ENCODE data around the gene TFB2M.

TFB2M gene

GRCh38 chr1:246512635-246513034, 53.4 kb downstream of the TFB2M start:
- no peak for FAIRE-seq

- FAIRE-seq: no peak
Observed at GRCh38 chr1:246512230-246512629, 53.8 kb downstream of the TFB2M start.

GRCh38 chr1:246511203-246511602, 54.9 kb downstream of the TFB2M start:
- FAIRE-seq: no peak

DNA sequence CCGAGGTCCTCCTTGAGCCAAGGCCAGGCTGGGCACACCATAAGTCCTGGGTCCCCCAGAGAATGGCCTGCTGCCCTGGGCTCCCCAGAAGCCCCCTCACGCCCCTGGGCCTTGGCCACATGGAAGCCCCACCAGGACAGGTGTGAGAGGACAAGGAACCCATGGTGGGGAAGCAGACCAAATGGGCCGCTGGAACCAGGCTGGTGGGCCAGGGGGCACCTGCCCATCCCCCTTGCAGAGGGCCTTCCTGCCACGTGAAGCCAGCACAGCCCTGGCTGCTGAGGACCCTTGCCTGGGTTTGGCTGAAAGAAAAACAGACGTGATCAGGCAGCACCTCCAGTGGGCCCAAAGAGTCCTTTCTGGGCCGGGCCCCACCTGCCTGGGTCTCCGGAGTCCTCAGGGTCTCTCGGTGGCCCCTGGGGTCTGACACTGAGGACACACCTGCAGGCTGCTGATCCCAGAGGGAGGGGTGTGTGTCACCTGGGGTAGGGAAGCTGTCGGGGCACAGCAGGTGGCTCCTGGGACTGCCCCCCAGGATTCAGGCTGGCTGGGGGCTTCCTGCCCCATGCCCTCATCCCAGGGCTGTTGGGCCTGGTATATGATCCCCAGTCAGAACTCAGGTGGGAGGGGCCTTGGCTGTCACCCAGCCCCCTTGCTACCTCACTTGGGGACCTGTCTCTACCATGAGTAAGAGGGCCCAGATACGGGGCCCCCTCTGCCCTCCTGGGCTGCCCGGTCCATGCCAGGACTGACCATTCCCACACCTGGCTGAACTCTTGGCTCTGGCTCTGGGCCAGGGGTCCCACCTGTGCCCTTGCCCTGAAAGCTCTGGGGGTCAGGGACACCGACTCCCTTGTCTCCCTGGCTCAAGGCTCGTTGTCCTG, 55.7 kb downstream of the TFB2M start:
- FAIRE-seq: no peak

- no peak for FAIRE-seq
Observed at GRCh38 chr1:246508897-246509688, 57.0 kb downstream of the TFB2M start.

DNA sequence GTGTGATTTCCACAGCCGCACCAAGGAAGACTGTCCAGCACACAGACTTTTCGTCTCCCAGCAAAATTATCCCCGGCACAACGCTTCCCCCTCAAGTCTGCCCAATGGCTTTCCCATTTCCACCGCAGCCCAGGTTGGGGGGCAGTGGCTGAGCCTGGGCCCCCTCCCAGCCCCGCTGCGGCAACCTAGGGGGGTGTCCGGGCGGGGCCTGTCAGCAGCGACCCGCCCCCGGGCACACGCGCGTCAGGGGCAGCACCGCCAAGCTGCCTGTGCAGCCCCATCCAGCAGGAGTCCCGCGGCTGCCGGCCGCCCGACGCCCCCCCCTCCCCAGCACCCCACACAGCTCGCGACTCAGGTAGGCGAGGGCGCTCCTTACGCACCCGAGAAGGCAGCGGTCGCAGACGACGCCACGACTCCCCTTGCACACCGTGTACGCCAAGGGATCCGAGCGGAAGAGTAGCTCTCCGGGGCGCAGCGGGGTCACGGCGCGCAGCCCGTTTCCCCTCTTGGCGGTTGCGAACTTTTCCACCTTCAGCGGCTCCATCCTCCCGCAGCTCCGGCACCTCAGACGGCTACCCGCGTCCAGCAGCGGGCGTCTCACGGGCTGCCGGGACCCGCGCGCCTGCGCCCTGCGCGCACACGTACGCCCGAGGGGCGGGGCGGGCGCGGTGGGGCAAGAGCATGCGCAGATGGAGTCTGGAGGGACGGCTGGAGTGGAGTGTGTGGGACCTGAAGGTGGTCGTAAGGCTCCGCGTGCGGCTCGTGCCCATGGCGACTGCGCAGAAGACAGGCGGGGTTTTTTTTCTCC, 59.2 kb downstream of the TFB2M start, which contains the start of gene SMYD3:
TSS of gene SMYD3 (minus strand) at position 606 of the 808 bp plus-strand sequence.
- FAIRE-seq: no peak

DNA sequence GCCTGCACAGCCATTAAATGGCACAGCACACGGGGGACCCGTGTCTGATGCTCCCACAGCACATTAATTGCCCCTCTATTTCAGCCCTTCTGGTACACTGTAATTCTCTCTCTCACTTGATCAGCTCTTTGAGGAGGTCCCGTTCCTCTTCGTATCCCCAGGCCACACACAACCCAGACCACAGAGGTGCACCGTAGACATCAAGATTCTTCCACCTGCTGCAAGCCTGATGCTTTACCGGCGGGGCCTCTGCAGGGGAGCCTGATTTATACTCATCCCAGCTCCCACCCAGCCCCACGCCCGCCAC, 59.7 kb downstream of the TFB2M start:
- no peak for FAIRE-seq

DNA sequence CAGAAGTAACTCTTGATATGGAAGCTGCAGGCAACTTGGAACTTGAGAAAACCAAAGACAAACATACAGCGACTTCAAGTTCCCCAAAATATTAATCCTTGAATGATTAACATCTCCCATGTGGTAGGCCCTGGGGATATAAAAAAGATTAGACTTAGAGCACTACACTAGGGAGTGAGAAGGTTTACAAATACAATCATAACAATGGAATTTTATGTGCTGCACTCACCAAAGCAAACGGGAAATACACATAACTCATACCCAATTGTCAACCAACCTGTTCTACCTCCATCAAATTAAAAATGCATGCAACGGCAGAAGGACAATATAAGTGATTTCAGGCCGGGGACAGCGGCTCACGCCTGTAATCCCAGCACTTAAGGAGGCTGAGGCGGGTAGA, 62.7 kb downstream of the TFB2M start:
- FAIRE-seq: no peak

DNA sequence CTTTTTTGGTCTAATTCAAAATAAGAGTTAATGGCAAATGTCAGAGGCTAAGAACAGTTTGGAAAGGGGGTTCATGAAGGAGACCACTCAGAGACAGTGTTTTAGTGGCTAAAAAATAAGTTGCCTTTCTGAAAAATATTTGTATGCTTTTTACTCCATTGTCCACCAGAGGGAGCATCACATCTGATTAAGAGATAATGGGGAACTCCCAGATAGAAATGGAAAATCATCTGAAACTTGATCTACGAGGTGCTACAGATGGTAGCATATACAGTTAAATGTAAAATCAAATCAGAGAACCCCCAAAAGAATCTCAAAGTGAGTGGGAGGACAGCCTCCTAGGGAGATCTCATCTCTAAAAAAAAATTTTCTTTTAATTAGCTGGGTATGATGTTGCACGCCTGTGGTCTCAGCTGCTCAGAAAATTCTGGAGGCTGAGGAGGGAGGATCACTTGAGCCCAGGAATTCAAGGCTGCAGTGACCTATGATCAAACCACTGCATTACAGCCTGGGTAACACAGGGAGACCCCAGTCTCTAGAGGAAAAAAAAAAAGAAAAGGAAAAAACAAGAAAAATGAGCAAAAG, 68.6 kb downstream of the TFB2M start:
- FAIRE-seq: peak; percentile 23

GRCh38 chr1:246492611-246493245, 73.3 kb downstream of the TFB2M start:
- FAIRE-seq: peak; percentile 54

DNA sequence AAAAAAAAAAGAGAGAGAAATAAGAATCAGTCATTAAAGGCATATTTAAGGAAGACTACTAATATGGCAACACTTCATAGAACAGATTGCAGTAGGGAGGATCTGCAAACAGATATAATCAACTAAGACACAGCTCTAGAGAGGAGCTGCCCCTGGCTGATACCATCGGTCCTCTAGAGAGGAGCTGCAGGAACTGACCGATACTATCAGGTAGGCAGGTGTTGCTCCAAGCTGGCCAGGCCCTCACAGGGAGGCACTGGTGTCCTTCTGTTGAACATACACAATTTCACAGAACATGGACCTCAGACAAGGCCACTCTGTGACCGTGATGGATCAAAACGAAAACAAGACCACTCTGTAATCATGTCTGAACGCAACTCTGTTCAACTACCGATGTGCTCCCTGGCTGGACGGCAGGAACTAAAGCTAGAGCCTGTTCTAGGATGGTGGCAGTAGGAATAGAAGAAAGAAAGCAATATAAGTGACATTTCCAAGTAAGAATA, 74.5 kb downstream of the TFB2M start:
- FAIRE-seq: no peak

Measured in endometrium (tissue), 2 donors.